ENCODE data around the gene SCFD2.
"Not testable (repeated sequence)": the region's sequence is repeated elsewhere in the genome, so short reads cannot be mapped to it uniquely, and the experiment has no call there.

Gene SCFD2

DNA sequence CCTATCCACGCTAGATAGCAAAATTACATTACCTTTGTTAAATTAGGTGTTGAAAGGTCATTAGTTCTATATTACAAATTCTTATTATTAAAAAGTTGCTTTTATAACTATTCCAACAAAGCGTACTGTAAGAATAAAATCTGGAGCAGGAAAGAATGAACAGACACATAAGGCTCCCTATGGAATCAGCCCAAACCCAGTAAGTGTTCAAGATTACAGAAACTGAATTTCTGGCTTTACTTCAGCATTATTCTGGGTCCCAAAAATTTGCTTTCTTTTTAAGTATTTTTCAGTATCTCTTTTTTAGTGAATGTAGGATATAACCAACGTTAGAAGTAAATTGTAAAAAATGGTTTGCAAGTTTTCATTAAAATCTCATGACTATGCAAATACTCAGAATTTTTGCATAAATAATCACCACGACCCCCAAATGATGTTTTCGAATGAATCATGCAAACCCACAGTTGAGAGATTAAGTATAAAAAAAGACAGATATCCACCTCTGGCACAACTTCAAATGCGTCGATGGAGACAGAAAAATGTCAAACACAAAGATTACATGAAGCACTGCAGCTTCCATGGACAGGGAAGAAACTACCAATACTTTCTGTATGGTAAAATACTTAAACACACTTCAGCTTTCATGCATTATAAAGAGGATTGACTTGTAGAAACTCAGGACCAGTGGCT lies 265.2 kb downstream of the SCFD2 start:
- DNase-seq (ENCODE audit: low read depth), result no peak

DNA sequence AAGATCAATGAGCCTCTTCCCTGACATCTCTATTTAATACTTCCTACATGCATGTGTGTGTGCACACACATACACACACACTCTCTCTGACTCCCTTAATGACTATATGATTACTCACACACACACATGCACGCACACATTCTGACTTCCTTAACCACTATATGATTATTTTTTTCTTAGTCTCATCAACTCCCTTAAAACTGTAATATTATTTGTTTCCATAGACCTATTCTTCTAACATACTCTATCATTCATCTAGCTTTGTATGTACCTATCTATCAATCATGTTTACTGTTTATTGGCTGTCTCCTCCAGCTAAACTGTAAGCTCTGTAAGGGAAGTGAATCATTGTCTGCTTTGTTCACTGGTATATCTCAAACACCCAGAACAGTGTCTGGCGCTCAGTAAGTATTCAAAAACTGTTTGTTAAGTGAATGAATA lies 267.2 kb downstream of the SCFD2 start:
- DNase-seq (ENCODE audit: low read depth), result no peak

DNA sequence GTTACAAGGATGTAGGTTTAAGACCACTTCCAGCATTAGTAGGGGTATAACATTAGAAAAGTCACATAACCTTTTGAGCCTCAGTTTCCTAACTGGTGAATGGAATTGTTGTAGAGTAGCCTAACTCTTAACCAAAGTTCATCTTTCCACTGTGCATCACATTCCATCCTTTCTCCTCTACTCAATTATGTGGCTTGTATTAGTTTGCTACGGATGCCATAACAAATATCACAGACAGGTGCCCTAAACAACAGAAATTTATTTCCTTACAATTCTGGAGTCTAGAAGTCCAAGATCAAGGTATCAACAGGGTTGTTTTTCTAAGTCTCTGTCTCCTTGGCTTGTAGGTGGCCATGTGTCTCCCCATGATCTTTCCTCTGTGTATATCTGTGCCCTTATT lies 271.8 kb downstream of the SCFD2 start:
- DNase-seq (ENCODE audit: low read depth), result no peak

DNA sequence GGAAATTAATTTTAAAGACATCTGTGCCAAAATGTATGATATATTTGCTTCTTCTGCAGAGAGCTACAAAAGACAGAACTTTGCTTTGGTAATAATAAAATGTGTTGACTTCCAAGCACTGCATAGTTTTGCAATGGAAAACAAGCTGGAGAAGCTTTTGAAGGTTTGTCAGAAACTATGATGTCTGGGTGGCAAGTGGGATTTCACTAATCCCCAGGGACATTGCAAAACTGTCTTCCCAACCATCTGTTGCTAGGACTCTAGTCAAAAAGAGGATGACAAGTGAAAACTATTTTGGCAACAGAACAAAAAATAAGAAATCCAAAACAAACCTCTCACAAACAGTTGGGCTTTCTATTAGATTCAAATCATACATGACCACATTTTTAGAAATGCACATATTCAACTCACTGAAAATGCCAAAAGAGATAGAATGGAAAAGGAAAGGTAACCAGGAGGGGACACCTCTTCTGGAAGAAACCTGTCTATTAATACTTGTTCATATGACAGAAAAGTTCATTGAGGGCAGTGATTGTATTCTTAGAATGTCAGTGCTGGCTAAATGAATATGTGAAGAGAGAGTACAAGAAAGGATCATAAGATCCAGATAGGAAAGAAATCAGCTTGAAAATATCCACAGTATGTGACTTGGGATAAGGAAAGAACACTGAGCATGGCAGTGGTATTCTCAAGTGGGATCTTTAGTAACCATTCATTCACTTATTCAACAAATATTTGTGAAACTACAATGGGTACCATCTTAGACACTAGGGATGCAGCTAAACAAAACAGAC lies 275.7 kb downstream of the SCFD2 start:
- DNase-seq (ENCODE audit: low read depth), result no peak

DNA sequence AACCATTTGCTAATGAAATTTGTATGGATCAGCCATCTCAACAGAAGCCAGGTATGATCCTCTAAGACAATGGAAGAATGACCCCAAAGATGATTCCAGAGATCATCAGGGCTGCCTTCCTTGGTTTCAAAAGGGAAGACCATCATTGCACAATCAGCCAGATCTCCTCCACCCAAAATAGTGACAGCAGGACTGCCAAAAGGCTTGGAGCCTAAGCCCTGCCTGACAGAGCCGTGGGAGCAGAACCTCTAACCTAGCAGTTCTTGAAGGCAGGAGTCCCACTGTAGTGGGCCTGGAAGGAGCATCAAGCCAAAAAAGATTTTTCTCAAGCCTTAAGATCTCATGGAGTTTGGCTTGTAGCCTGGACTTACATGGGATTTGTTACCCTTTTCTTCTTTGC lies 277.7 kb downstream of the SCFD2 start:
- DNase-seq (ENCODE audit: low read depth), result no peak

DNA sequence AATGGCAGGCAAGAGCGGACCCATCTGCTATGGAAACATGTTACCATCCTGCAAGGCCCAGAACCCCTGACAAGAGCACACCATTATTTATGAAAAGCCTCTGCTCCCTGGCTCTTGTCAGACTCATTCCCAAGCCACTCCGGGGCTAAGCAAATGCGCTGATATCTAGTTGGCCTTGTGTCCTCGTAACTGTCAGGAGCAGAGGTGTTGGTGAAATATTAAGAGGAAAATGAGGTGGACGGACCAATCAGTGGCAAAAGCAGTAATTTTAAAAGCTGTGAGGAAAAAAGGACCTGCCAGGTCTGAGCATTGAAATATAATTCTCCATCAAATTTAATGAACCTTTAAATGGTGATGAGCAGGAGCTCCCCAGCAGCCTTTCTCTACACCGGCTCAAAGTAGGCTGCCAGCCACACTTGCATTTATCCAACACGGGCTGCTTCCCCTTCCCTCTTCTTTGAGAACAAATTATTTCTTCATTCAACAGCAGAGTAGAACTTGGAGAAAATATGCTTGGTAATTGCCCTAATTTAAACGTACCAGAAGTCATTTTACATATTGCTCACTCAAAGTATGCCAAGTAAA lies 289.4 kb downstream of the SCFD2 start:
- DNase-seq (ENCODE audit: low read depth), result no peak

DNA sequence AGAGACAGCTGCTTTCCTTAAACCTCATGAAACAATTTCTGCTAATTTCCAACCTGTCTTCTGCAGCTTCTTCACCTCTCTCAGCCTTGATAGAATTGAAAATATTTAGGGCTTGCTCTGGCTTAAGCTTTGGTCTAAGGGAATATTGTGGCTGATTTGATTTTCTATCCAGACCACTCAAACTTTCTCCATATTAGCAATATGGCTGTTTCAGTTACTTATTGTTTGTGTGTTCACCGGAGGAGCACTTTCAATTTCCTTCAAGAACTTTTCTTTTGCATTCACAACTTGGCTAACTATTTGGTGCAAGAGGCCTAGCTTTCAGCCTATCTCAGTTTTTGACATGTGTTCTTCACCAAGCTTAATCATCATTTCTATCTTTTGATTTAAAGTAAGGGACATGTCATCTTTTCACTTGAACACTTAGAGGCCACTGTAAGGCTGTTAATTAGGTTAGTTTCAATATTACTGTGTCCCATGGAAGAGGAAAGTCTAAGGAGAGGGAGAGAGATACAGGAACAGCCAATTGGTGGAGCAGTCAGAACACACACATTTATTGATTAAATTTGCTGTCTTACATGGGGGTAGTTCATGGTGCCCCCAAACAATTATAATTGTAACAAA lies 290.6 kb downstream of the SCFD2 start:
- DNase-seq (ENCODE audit: low read depth), result no peak

DNA sequence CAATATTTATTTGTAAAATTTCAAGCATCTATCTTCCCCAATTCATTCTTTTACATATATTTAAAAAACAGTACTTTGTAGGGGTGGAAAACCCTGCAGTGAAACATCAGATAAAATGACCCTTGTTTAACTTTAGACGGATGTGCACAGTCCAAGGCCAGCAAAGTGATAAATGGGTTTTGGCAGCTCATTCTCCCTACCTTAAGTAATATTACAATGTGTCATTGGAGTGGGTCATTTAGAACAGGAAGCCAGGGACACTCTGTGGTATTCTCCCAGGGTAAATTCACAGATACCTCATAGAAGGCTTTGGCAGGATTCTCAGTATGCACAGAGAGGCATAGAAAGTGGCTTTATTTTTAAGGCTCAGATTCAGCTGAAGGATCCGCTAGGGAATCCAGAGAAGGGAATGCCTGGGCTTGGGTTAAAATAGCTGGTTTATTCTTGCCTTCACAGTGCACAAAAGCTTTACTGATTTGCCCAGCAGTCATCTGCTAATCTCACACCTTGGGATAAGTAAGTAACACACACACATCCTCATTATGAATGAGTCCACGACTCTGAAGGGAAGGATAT lies 297.0 kb downstream of the SCFD2 start:
- DNase-seq (ENCODE audit: low read depth), result no peak

DNA sequence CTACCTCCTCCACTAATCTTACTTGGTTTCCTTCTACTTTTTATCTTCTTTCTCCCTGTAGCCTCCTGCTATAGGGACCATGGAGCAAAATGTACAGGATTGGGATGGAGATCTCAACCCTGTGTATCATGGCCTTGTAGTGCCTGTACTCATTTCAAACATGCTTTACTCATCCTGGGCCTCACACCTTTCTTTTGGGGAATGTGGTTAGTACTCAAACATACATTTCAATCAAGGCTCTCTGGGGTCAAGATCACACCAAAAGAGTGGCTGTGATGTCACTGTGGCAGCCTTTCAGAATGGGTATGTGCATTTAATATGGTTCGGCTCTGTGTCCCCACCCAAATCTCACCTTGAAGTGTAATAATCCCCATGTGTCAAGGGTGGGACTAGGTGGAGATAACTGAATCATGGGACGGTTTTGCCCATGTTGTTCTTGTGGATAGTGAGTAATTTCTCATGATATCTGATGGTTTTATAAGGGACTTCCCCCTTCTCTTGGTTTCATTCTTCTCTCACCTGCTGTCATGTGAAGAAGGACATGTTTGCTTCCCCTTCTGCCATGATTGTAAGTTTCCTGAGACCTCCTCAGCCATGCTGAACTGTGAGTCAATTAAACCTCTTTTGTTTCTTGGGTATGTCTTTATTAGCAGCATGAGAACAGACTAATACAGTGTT lies 298.6 kb downstream of the SCFD2 start:
- DNase-seq (ENCODE audit: low read depth), result no peak

DNA sequence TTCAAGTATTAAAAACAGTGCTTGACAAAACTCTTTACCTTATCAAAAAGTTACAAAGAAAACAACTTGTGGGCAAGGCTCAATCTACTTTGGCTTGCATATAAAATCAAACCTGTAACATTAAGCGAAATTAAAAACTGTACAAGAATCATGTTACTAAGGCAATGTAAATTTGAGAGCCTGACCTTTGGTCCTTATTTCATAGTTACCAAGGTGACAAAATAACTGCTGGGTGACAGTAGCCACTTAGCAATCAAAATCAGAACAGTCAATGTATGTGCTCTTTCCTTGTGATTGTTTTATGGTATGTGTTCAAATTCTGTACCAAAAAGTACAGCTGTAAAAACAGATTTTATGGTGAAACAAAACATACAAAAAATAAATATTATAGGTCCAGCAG lies 299.7 kb downstream of the SCFD2 start:
- DNase-seq (ENCODE audit: low read depth), result no peak

DNA sequence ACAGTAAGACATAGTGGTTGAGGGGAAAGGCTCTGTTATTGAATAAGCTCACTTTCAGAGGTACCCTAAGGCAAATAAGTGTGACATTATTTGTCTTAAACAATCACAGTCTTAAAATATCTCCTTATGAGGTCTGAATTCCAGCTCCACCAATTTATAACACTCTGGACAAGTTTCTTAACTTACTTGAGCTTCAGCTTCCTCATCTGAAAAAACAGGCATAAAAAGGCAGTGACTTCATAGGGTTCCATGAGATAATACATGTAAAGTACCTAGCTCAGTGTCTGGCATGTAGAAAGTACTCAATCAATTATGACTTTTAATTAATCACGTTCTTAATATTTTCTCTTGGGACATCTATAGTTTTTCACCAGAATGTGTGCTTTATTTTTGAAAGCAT lies 301.3 kb downstream of the SCFD2 start:
- no peak for DNase-seq (ENCODE audit: low read depth)

DNA sequence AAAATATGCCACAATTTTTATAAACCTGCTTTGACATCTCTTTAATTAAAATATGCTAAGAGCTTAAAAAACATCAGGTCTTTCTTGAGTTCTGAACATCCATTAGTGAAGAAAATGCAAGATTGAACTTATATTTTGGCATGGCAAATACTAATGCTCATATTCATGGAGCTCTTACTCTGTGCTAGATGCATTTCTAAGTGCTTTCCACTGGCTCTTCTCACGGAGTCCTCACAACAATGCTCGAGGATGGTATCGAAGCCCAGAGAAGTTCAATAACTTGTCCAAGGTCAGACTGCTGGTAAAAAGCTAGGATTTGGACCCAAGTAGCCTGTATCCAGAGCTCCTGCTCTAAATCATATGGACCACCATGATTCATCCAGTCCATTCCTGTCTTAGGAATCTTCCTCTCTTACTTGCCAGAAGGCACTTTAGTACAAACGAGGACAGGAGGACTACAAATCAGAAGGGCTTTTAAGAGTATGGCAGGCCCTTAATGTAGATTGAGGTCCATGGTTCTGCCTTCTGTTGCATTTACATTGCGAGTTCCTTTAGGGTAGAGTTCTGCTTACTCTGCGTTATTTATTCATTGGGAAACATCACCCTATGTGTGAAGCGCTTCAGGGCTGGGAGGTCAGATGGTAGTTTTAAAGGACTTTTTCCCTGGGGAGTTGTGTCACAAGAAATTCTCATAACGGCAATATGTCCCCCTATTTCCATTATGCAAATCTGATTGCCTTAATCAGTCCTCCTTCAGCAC lies 304.6 kb downstream of the SCFD2 start:
- no peak for DNase-seq (ENCODE audit: low read depth)

DNA sequence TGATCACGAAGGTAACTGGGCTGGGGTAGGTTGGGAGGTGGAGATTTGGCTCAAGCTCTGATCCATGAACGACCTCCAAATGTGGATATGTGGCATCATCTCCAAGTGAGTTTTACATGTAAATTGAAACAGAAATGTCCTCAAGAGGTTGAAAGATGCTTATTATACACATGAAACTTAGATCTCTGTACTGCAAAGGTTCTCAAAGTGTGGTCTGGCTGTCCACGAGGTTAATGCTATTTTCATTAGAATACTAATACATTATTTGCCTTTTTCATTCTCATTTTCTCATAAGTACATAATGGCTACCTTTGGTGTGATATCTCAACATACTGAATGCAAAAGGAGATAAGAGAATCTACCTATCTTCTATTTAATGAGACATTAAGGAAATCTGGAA lies 305.6 kb downstream of the SCFD2 start:
- no peak for DNase-seq (ENCODE audit: low read depth)

DNA sequence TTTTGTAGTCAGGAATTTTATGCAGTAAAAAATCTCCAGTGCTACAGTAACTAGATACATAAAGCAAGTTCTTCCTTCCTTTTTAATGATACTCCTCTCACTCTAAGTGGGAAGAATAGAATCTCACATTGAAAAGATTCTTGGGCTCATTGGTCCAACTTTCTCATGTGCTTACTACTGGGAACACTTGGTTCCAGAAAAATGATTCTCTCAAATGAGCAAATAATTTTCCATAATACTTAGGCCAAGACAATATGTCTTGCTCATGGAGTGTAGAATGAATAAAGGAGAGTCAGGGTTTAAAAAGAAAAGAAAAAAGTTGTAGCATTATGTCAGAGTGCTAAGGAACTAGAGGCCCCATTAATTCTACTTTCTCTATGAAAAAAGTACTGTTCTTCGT lies 306.0 kb downstream of the SCFD2 start:
- DNase-seq (ENCODE audit: low read depth), result no peak

DNA sequence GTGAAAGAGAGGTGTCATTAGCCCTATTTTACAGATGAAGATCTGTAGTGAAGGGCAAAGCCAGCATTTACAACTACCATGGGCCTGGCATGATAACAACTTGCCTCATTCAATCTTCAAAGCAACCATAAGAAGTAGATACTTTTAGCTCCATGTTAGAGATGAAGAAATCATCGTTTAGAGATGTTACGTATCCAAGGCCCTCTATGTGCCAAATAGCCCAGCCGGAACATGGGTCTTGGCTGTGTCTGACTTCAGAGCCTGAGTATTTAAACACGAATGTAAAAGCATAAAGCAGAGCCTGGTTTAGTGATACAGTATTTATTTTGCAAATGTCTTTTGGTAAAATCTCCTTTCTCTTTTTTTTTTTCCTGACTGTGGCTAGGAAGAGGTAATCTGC lies 306.6 kb downstream of the SCFD2 start:
- DNase-seq (ENCODE audit: low read depth), result no peak

DNA sequence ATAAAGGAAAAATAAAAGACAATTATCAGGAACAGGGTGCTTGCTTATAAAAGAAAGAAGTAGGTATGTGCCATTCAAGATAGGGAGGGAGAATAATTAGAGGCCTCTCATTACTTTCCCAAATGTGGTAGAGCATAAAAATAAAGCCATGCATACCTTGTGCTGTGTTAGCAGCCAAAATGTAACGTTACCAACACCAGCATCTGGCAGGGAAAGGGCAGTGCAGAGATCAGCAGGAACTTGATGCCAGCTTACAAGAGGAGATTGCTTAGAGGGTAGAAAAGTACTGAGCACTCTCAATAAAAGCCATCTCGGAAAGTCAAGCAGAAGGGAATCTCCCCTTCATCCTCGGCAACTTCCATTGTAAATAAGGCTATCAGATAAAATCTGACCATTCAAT lies 308.2 kb downstream of the SCFD2 start:
- DNase-seq (ENCODE audit: low read depth), result no peak

DNA sequence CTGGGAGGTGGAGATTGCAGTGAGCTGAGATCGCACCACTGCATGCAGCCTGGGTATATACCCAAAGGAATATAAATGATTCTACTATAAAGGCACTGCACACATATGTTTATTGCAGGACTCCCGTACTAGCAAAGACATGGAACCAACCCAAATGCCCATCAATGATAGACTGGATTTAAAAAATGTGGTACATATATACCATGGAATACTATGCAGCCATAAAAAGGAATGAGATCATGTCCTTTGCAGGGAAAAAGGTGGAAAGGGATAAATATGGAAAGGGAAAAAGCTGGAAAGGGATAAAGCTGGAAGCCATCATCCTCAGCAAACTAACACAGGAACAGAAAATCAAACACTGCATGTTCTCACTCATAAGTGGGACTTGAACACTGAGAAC lies 308.8 kb downstream of the SCFD2 start:
- DNase-seq (ENCODE audit: low read depth), result not testable (repeated sequence)

DNA sequence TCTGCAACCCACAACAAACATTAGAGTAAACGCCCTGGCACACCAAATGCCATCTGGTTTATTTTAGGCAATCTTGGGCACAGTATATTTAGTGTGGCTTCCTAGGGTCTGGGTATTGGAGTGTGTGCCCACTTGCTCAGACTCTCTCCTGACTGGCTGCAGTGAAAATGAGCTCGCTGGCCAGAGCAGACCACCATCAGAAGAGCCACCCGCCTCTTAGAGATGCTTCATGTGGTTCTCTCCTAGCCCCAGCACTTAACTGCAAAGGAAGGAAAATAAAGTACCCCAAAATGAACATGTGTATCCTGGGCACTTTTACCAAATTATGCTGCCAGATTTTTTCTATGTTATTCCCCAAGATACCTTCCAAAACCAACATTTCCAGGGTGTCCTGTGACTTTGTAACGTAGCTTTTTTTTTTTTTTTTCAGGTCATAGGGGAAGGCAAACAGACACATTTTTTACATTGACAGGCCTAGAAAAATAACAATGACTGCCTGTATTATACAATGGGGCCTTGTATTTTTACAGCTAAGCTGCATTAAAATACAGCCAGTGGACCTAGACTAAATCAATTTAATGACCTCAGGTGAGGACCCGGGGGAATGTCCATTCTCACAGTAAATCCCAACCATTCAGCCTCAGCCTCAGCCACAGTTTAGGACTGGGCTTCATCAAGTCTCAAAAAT lies 310.0 kb downstream of the SCFD2 start:
- DNase-seq (ENCODE audit: low read depth), result no peak

DNA sequence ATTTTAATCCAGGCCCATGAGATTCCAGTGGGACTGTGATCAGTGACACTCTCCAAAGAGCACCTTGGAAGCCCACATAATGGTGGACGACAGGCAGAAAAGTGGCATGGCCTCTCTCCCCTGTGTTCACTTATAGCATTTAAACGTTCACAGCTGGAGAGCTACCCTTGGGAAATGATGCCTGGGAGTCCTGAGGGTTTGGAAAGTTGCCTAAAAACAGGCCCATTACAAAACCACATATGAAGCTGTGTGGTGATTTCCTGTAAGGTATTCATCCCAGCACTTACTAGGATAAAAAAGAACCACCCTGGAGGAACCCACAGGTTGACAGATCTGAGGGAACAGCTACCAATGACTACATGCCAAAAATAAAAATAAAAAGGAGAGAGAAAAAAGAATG lies 310.6 kb downstream of the SCFD2 start:
- DNase-seq (ENCODE audit: low read depth), result no peak

DNA sequence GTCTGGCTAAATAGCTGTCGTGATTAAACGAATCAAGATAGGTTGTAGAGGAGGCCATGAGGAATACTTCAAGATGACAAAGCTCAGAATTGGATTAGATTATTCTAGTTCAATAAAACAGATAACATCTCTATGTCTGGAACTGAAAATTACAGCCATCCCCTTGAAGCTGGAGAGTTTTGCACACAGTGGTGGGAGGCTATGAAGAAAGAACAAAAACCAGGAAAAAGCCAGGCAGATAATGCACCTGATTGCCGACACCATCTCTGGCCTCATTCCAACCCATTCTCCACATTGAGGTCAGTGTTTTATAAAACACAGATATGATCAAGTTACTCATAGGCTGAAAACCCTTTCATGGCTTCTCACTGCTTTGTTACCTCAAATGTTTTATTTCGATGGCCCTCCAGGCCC lies 315.5 kb downstream of the SCFD2 start:
- no peak for DNase-seq (ENCODE audit: low read depth)

DNA sequence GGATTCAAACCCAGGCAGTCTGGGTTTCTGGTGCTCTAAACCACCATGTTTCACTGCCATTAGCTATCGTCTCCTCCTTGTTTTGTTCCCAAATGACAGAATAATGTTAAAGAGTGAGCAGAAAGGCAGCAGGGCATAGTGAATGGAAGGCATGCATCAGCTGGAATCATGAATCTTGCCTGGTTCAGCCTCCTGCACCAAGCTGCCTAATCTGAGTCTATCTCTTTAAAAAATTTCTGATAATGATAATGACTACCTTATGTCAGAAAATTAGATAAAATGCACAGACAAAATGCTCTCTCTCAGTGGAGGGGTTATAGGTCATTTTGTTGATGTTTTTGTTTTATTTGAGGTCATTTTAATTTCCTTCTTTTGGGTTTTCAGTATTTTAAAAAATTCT lies 316.3 kb downstream of the SCFD2 start:
- no peak for DNase-seq (ENCODE audit: low read depth)
